Measurements from ENCODE around the gene MIEF2. TPM values are rescaled to one million over a fixed set of nuclear protein-coding genes. Genes with fewer than 3 reads are reported as not detected.

MIEF2 gene
- total and polyA plus RNA-seq, 2 donors (not counting 1 experiment from before 2014, with no cell fraction given), result 13.3 to 18.7 TPM

GRCh38 chr17:18280766-18281371 is 20.4 kb downstream of the MIEF2 start:
- H3K27ac ChIP-seq (ENCODE audit: low read length in 2 of 2), result no peak overlapping the region
- Mint-ChIP-seq H3K9me3 (ENCODE audit: insufficient read depth) (no peaks in the 10 kb centered on the region), H3K27ac (no peak overlapping the region), H3K27me3 (no peaks in the 10 kb centered on the region), H3K4me1 (no peaks in the 10 kb centered on the region), H3K4me3 (no peak overlapping the region)
- WGBS (ENCODE audit: insufficient coverage), result no CpG with 5 or more reads among the region's 5 CpGs
- ChIA-PET POLR2A (no interaction called here), CTCF (no interaction called here)
- no peak overlapping the region for H3K4me2 ChIP-seq (replicated peaks; ENCODE audit: low read depth, low read length, poor library complexity, severe bottlenecking)
- TF ChIP-seq CTCF (IDR thresholded peaks at IDR 0.05) (no peak), EZH2 (IDR thresholded peaks at IDR 0.05; ENCODE audit: borderline replicate concordance, insufficient read depth, low read depth, low read length, poor library complexity, severe bottlenecking) (no peak)
- DNase-seq (no peak), ATAC-seq (ENCODE audit: low read depth) (no peak)
- no peaks in the 10 kb centered on the region for H4K20me1 ChIP-seq (ENCODE audit: control insufficient read depth, insufficient read depth, low read length, poor library complexity, severe bottlenecking)
- no peaks in the 10 kb centered on the region for H3K79me2 ChIP-seq (ENCODE audit: control insufficient read depth, insufficient read depth, low read length)
- H3K4me1 ChIP-seq (ENCODE audit: control insufficient read depth in 2 of 2, insufficient read depth in 2 of 2, low read length in 2 of 2), result no peaks in the 10 kb centered on the region
- H3K36me3 ChIP-seq (replicated peaks in 1 of 2; ENCODE audit: control extremely low read depth in 1 of 2, control insufficient read depth in 1 of 2, extremely low read depth in 1 of 2, insufficient read depth in 2 of 2, low read length in 1 of 2), result peaks cover 0 to 78% of the 10 kb centered on the region in 2 experiments
- H2AFZ ChIP-seq (ENCODE audit: insufficient read depth, low read depth, low read length, poor library complexity, severe bottlenecking), result no peak overlapping the region
- no peak overlapping the region for H3K4me3 ChIP-seq (ENCODE audit: control extremely low read depth in 1 of 5, extremely low read depth in 1 of 5, insufficient read depth in 1 of 5, low read depth in 2 of 5, low read length in 4 of 5)
- H3K9me3 ChIP-seq (ENCODE audit: control extremely low read depth in 1 of 3, control insufficient read depth in 2 of 3, insufficient read depth in 1 of 3, low read length in 2 of 3), result no peaks in the 10 kb centered on the region
- no peaks in the 10 kb centered on the region for H3K27me3 ChIP-seq (replicated peaks in 1 of 4; ENCODE audit: control extremely low read depth in 1 of 4, control insufficient read depth in 3 of 4, insufficient read depth in 4 of 4, low read length in 3 of 4)
- no peak overlapping the region for H3K9ac ChIP-seq (ENCODE audit: low read length)
- intact Hi-C loops (cut with micrococcal nuclease), result no loop called here

GRCh38 chr17:18281788-18282187 is 21.3 kb downstream of the MIEF2 start:
- no peak overlapping the region for H3K4me2 ChIP-seq (replicated peaks; ENCODE audit: low read depth, low read length, poor library complexity, severe bottlenecking)
- no peak overlapping the region for H3K27ac ChIP-seq (ENCODE audit: low read length in 2 of 2)
- no peak overlapping the region for H3K9ac ChIP-seq (ENCODE audit: low read length)
- H2AFZ ChIP-seq (ENCODE audit: insufficient read depth, low read depth, low read length, poor library complexity, severe bottlenecking), result no peak overlapping the region
- H3K27me3 ChIP-seq (replicated peaks in 1 of 4; ENCODE audit: control extremely low read depth in 1 of 4, control insufficient read depth in 3 of 4, insufficient read depth in 4 of 4, low read length in 3 of 4), result no peaks in the 10 kb centered on the region
- Mint-ChIP-seq H3K4me1 (no peaks in the 10 kb centered on the region), H3K27me3 (no peaks in the 10 kb centered on the region), H3K4me3 (no peak overlapping the region), H3K9me3 (ENCODE audit: insufficient read depth) (no peaks in the 10 kb centered on the region), H3K27ac (no peak overlapping the region)
- no peaks in the 10 kb centered on the region for H3K4me1 ChIP-seq (ENCODE audit: control insufficient read depth in 2 of 2, insufficient read depth in 2 of 2, low read length in 2 of 2)
- ATAC-seq (ENCODE audit: low read depth) (no peak), DNase-seq (no peak)
- no peaks in the 10 kb centered on the region for H3K9me3 ChIP-seq (ENCODE audit: control extremely low read depth in 1 of 3, control insufficient read depth in 2 of 3, insufficient read depth in 1 of 3, low read length in 2 of 3)
- TF ChIP-seq CTCF (IDR thresholded peaks at IDR 0.05) (no peak), EZH2 (IDR thresholded peaks at IDR 0.05; ENCODE audit: borderline replicate concordance, insufficient read depth, low read depth, low read length, poor library complexity, severe bottlenecking) (no peak)
- ChIA-PET POLR2A (no interaction called here), CTCF (no interaction called here)
- peaks cover 0 to 72% of the 10 kb centered on the region in 2 experiments for H3K36me3 ChIP-seq (replicated peaks in 1 of 2; ENCODE audit: control extremely low read depth in 1 of 2, control insufficient read depth in 1 of 2, extremely low read depth in 1 of 2, insufficient read depth in 2 of 2, low read length in 1 of 2)
- H4K20me1 ChIP-seq (ENCODE audit: control insufficient read depth, insufficient read depth, low read length, poor library complexity, severe bottlenecking), result no peaks in the 10 kb centered on the region
- intact Hi-C loops (cut with micrococcal nuclease), result no loop called here
- H3K79me2 ChIP-seq (ENCODE audit: control insufficient read depth, insufficient read depth, low read length), result no peaks in the 10 kb centered on the region
- WGBS (ENCODE audit: insufficient coverage), result 92% methylated on average over 2 of the region's 6 CpGs
- H3K4me3 ChIP-seq (ENCODE audit: control extremely low read depth in 1 of 5, extremely low read depth in 1 of 5, insufficient read depth in 1 of 5, low read depth in 2 of 5, low read length in 4 of 5), result no peak overlapping the region

All from B cell (primary cell).